ENCODE data around the gene TRNAU1AP.
"Not testable (repeated sequence)": the region's sequence is repeated elsewhere in the genome, so short reads cannot be mapped to it uniquely, and the experiment has no call there.

TRNAU1AP gene

GRCh38 chr1:28578696-28579218 lies 25.9 kb downstream of the TRNAU1AP start:
- no peak for DNase-seq

GRCh38 chr1:28579401-28579800 lies 26.5 kb downstream of the TRNAU1AP start:
- DNase-seq = no peak

- peak; percentile 61 for DNase-seq
Measured at GRCh38 chr1:28580722-28581530, 28.0 kb downstream of the TRNAU1AP start.

- DNase-seq = peak; percentile 92
Measured at GRCh38 chr1:28581531-28582247, 28.8 kb downstream of the TRNAU1AP start.

GRCh38 chr1:28582248-28582615 lies 29.3 kb downstream of the TRNAU1AP start:
- DNase-seq = no peak

GRCh38 chr1:28586585-28587391 lies 33.9 kb downstream of the TRNAU1AP start:
- DNase-seq = not testable (repeated sequence)

GRCh38 chr1:28591708-28592320 lies 38.9 kb downstream of the TRNAU1AP start, which contains the start of gene RAB42:
RAB42 (plus strand) TSS chr1:28592265; CDS start chr1:28592512, 247 bp downstream.
- DNase-seq = peak; percentile 17

- DNase-seq = peak; percentile 4
Measured at GRCh38 chr1:28592321-28593071, 39.6 kb downstream of the TRNAU1AP start.

- DNase-seq = not testable (repeated sequence)
Measured at GRCh38 chr1:28593988-28594356, 41.1 kb downstream of the TRNAU1AP start.

GRCh38 chr1:28594686-28595411 lies 42.0 kb downstream of the TRNAU1AP start:
- not testable (repeated sequence) for DNase-seq

- no peak for DNase-seq
Measured at GRCh38 chr1:28595412-28596191, 42.7 kb downstream of the TRNAU1AP start.

GRCh38 chr1:28596276-28596675 lies 43.4 kb downstream of the TRNAU1AP start:
- not testable (repeated sequence) for DNase-seq

- DNase-seq = no peak
Measured at GRCh38 chr1:28601696-28602095, 48.8 kb downstream of the TRNAU1AP start.

- DNase-seq = peak; percentile 21
Measured at GRCh38 chr1:28602536-28603439, 49.9 kb downstream of the TRNAU1AP start.

GRCh38 chr1:28604411-28604810 lies 51.5 kb downstream of the TRNAU1AP start:
- DNase-seq = no peak

- no peak for DNase-seq
Measured at GRCh38 chr1:28604962-28605361, 52.1 kb downstream of the TRNAU1AP start.

GRCh38 chr1:28606771-28607170 lies 53.9 kb downstream of the TRNAU1AP start:
- no peak for DNase-seq

GRCh38 chr1:28613175-28613574 lies 60.3 kb downstream of the TRNAU1AP start:
- no peak for DNase-seq

Data from stimulated activated CD4-positive, alpha-beta T cell treated with anti-CD3 and anti-CD28 coated beads, Interleukin-4, amount 100 ng/mL, for 1 hour (primary cell).